Testis (tissue), 2 donors: Measurements from ENCODE around the gene C2CD4D.

ENCODE experiments used
- POLR2A ChIP-seq: fragments of 450-650 bp; IDR thresholded peaks from one replicate; pipeline ENCODE4 v1.6.1; 2017; ENCODE audit warnings: antibody characterized with exemption, mild to moderate bottlenecking, moderate library complexity
- TF ChIP-seq, protein P1 (sequence below), 3 experiments: fragments of 450-650 bp in 2 of 3; fragments of 200-600 bp in 1 of 3; sonication (generic) in 1 of 3; IDR thresholded peaks; one replicate each; pipeline ENCODE4 v1.5.1; 2016 to 2019; ENCODE audit warnings: antibody characterized with exemption in 3 of 3, mild to moderate bottlenecking in 2 of 3, moderate library complexity in 1 of 3

DNA sequence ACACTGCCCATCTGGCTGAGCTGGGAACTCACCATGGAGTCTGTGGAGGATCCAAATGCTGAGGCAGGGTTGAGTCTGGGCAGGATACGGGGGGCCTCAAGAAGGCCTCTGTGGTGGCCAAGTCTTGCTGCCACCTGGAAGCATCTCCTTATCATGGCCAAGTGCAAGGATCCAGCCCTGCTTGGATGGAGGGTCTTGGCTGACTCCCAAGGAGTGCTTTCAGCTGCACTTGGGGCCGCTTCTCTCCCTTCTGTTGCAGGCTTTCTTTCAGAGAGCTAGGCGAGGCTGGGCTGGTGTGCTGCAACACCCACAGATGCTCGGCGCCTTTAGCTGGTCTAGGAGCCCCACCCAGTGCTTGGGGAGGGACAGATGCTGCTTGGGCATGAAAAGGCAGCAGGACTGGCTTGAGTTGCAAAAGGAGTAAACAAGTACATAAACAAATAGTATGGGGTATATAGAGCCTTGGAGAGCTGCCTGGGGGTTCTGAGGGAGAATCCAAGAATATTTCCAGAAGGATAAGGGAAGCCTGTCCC, 13.9 kb upstream of the C2CD4D start, which contains the start of gene THEM5:
- TF ChIP-seq, protein P1, sequence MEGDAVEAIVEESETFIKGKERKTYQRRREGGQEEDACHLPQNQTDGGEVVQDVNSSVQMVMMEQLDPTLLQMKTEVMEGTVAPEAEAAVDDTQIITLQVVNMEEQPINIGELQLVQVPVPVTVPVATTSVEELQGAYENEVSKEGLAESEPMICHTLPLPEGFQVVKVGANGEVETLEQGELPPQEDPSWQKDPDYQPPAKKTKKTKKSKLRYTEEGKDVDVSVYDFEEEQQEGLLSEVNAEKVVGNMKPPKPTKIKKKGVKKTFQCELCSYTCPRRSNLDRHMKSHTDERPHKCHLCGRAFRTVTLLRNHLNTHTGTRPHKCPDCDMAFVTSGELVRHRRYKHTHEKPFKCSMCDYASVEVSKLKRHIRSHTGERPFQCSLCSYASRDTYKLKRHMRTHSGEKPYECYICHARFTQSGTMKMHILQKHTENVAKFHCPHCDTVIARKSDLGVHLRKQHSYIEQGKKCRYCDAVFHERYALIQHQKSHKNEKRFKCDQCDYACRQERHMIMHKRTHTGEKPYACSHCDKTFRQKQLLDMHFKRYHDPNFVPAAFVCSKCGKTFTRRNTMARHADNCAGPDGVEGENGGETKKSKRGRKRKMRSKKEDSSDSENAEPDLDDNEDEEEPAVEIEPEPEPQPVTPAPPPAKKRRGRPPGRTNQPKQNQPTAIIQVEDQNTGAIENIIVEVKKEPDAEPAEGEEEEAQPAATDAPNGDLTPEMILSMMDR (IDR thresholded peaks at IDR 0.05) = no peak
- TF ChIP-seq POLR2A = no peak
